ENCODE measurements around the gene CD164L2.
A peak's percentile ranks its signal among the peaks of the same experiment; 100 is the strongest.

CD164L2 gene

DNA sequence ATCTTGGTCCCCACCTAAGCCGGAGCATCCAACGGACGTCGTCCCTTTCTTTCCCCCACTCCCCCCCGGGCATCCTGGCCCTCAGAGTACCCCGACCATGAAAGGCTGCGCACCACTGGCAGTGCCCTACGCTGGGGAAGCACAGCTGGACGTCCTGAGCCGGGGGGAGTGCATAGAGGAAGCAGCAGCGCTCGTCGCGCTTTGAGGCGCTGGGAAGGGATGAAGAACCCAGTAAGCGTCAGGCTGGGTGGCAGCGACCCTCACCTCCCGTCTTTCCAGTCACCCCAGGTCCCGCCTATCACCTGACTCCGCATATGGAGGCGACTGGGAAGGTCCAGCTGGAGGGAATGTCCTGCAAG lies 22.1 kb downstream of the CD164L2 start:
- DNase-seq, result no peak

DNA sequence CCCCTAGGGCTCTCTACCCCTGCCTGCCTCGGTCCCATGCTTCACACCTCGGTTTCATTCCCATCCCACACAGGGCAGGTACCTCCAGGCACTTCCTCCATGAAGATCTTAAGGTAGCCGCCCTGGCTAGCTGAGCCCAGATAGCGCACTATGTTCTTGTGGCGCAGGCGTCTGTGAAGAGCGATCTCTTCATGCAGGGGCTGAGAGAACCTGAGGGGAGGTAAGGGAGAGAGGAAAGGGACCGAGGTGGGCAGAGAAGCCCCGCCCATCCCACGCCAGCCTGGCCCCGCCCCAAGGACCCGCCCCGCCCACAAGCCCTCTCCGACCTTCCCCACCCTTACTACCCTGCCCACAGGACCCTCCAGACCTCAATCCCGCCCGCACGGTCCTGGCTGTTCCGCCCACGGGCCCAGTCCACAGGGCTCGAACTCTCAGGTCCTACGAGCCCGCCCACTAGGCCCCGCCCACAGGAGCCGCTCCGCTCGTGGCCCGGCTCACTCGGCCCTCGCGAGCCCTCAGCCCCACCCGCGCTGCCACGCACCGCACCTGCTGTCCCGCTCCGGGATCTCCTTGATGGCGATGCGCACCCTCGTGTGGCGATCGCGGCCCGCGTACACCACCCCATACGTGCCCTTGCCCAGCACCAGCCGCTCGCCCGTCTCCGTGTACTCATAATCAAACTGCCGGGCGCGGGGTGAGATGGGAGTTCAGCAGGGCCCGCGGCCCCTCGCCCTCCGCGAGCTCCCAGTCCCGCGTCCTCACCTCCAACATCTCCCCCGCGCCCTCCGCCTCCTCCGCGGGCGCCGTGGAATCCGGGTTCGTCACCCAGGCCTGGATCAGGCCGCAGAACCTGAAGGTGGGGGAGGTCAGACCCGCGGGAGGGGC lies 22.7 kb downstream of the CD164L2 start:
- no peak for DNase-seq

DNA sequence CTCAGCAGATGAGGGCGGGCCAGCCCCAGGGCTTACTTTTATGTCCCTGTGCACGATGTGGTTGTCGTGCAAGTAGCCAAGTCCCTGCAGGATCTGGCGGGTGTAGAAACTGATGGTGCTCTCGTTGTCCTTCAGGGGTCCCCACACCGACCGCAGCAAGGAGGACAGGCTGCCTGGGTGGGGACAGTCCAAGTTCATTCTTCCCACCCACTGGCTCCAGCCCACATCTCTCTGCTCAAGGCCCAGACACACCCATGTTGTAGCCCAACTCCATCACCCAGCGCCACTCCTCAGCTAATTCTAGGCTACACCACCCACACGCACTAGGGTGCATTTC lies 23.3 kb downstream of the CD164L2 start:
- no peak for DNase-seq

DNA sequence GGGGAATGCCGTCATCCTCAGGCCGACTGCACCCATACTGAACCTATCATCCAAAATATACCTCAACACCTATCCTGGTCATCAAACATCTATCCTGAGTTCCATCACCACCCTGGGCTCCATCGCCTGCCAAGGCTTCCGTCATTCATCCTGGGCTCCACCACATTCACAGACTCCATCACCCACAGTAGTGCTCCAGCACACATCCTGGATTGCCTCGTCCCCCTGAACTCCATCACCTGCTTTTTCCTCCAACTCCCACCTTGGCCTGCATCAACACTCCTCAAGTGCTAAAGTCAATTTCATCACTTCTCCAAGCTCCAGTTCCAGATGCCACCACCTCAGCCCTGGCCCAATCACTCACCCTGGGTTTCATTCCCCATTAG lies 24.2 kb downstream of the CD164L2 start:
- no peak for DNase-seq

DNA sequence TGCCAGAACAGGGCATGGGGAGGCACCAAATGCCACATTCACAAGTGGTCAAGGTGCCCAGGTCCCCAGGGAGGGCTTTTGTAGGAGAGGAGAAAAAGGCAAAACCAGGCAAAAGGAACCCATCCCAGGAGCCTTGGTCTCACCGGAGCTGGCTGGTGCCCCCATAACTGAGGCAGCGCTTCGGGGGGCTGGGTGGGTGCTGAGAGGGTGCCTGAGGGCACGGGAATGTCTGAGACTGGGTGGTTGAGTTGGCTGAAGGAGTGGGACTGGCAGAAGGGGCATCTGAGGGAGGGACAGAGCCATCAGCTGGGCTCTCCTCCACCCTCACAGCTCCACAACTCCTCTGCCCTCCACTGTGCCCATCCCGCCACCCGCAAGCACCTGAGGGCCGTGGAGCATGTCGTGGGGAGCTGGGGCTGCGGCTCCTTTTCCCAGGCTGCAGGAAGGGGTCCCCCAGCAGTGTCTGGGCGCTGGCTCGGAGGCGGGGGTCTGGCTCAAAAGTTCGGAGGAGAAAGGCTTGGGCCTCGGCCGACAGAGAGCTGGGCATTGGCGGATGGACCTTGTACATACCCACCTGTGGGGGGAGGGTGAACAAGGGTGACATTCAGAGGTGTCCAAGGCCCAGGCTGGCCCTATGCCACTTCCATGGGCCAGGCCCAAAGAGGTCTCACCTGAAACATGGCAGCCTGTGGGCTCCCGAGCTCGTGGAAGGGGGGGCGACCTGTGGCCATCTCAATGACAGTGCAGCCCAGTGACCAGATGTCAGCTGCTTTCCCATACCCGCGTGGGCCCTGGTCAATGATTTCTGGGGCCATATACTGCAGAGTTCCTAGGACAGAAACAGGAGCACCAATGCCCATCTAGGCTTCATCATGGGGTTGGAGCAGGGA lies 24.9 kb downstream of the CD164L2 start:
- no peak for DNase-seq

DNA sequence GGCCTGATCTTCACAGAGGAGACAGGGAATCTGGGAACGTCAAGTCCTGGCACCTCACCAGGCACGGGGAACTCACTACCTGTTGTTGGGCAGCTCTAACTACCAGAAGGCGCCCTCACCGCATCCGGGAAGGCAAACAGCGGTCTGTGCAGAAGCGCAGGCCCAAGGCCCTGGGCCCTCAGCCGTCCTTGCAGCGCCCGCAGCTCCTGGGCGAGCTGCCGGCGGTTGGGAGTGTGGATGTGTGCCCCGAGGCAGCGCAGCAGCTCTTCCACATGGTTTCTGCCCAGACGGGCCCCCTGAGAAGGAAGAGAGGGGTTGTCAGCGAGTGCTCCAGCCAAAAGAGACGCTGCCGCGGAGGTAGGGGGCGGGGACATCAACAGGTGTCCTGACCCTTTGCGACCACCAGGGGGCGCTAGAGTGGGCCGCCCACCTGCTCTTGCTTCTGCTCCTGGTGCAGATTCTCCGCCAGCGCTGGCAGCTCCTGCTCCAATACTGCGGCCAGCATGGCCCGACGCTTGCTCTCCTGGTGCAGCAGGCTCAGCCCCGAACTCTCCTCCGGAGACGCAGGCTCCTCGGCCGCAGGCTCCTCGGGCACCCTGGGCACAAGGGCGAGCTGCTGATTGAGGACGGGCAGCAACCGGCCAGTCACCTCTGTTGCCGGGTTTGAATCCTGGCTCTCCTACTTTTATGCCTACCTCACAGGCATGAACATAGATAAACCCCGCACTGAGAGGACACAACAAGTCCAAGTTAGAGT lies 25.7 kb downstream of the CD164L2 start:
- DNase-seq, result peak; percentile 43

DNA sequence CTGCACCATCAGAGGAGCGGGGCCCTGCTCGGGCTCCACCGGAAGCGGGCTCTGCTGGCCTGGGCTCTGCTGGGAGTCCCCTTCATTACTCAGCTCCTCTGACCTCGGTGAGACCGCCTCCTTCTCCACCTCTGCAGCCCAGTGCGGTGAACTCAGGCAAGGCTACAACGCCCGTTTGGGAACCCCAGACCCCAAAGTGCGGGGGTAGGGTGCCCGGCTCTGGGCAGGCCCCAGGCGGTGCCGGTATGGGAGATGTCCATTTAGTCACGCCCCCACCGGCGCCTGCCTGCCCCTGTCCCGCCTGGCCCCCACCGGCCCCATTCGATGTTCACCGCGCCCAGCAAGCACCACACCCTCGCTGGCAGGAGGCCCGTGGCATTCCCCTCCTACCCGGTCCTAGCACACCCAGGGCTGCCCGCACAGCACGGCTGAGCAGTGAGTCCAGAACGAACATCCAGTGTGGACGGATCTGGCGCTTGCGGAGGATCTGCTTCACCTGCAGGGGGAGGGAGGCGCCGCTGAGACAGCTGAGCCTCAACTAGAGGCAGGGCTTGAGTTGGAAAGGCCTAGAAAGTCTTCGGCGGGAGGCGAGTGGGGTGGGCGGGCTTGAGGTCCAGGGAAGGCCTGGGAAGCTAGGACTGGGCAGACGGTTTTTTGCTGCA lies 26.4 kb downstream of the CD164L2 start:
- no peak for DNase-seq

DNA sequence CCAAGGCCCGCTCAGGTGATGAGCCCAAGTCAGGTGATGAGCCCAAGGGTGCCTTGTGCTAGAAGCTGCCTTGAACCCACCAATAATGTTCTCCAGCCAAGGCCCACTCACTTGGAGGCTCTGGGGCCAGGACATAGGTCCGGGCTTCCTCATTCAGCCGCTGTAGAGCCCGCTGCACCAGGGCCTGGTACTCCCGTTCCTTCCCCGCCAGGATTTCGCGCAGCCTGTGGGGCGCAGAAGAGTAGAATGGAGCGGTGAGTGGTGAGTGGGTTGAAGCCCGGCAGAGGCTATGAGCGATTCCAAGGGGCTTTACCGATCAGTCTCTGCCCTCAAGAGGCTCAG lies 26.9 kb downstream of the CD164L2 start:
- no peak for DNase-seq

DNA sequence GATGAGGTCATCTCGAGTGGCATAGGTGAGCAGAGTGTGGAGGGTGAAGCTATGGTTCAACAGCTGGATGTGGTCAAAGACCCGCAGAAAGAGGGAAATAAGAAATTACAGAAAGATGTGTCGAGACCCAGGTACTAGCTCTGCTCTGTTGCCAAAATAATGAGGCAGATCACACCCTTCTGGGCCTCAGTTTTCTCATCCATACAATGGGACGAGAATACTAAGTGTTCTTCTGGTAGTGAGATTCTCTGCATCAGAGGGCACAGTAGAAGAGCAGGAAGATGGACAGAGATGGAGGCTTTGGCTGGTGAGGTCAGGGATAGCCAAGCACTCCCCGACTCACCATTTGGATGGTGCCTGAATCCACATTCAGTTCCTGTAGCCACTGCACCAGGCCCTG lies 27.4 kb downstream of the CD164L2 start:
- DNase-seq, result no peak

DNA sequence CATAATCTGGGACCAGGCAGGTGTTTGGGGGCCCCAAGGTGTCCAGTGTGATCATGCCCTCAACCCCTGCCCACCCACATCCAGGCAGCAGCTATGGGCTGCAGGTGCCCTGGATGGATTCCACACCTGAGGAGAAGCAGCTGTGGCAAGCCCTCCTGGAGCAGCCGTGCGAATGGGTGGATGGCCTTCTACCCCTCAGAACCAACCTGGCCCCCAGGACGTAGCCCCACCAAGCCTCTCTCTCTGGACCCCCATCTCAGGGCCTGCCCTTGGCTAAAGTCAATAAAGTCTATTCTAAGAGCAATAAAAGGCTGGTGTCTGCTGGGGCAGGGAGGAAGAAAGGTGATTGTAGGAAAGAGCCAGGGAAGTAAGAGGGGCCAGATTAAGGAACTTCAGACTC lies 29.5 kb downstream of the CD164L2 start:
- DNase-seq, result no peak

DNA sequence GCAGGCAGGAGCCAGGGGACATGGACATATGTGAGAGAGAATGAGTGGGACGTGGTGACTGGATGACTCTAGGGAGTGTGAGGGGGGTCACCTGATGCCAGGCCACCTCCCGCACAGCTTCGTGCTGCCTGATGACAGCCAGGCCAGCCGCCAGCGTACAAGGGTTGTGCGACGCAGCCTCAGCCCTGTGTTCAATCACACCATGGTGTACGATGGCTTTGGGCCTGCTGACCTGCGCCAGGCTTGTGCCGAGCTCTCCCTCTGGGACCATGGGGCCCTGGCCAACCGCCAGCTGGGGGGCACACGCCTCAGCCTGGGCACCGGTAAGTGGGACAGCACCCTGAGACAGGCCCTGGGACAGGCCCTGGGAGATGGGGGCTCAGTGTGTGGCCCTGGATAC lies 30.0 kb downstream of the CD164L2 start:
- no peak for DNase-seq

DNA sequence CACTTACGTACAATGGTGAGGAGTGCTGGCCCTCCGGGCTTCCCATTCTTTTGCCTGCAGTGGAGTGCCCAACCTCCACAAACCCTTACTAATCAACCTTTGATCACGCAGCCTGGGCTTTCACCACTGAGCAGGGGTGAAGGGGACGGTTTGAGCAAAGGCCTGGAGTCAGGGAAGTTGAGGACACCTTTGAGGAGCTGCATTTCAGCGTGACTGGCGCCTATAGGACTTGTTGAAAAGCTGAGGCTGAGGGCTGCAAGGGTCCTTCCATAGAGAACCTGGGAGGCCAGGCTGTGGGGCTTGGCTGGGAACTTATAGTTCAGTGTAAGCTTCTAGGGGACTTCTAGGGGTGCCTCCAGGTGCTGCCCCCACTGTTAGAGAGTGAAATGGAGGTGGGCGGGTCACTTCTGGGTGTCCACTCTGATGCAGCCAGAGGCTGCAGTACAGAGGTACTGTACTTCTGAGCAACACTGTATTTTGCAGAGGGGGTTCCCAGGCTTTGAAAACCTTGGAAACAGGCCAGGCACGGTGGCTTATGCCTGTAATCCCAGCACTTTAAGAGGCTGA lies 31.5 kb downstream of the CD164L2 start:
- DNase-seq, result no peak

DNA sequence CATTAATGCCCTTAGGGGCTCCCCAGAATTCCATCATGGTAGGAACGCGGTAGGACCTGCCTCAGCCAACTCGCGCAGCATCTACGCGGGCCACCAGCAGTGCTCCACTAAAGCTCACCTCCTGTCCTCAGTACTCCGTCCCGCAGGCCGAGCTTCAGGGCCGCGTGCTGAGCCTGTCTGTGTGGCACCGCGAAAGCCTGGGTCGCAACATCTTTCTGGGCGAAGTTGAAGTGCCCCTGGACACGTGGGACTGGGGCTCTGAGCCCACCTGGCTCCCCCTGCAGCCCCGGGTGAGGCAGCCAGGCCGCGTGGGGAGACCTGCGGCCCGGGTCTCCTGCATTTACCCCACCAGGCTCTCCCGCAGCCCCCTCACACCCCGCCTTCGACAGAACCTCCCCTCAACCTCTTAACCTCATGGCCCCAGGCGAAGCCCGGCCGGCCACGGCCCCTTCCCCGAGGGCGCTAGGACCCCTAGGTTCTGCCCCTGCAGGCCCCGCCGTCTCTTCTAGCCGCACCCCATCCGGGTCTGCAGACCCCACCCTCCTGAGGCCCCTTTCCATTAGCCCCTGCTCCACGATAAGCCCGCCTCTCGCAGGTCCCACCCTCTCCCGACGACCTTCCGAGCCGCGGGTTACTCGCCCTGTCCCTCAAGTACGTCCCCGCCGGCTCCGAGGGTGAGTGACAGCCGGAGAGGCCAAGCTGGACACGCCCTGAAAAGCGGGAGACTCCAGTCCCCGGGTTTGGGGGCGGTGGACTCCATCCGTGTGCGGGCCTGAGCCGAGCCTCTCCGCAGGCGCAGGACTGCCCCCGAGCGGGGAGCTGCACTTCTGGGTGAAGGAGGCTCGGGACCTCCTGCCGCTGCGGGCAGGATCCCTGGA lies 32.2 kb downstream of the CD164L2 start:
- no peak for DNase-seq

DNA sequence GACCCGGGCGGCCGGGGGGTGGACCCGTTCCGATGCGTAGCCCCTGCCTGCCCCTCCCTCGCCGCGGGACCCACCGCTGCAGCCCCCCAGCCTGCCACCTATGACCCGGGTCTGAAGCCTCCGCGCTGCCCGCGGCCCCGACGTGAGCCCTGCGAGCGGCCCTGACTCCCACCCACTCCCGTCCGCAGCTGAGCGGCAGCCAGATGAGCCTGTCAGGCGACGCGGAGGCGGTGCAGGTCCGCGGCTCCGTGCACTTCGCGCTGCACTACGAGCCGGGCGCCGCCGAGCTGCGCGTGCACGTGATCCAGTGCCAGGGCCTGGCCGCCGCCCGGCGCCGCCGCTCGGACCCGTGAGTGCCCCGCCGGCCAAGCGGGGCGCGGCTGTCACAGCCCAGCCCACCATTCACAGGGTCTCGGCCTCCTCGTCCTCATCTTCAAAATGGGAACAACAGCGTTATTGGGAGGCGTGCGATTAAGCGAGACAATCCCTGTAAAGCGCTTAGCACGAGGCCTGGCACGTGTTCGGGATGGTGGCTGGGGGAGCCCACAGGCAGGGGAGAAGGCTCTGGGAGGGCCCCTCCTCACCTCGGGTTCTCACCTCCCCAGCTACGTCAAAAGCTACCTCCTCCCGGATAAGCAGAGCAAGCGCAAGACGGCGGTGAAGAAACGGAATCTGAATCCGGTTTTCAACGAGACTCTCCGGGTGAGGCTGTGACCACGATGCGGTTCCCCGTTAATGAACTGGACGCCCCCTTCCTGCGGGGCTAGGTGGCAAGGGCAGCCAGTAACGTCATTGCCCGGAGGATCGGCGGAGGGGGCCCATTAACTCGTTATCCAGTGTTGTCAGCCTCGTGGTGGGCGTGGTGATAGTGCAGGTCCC lies 33.1 kb downstream of the CD164L2 start:
- peak; percentile 56 for DNase-seq

DNA sequence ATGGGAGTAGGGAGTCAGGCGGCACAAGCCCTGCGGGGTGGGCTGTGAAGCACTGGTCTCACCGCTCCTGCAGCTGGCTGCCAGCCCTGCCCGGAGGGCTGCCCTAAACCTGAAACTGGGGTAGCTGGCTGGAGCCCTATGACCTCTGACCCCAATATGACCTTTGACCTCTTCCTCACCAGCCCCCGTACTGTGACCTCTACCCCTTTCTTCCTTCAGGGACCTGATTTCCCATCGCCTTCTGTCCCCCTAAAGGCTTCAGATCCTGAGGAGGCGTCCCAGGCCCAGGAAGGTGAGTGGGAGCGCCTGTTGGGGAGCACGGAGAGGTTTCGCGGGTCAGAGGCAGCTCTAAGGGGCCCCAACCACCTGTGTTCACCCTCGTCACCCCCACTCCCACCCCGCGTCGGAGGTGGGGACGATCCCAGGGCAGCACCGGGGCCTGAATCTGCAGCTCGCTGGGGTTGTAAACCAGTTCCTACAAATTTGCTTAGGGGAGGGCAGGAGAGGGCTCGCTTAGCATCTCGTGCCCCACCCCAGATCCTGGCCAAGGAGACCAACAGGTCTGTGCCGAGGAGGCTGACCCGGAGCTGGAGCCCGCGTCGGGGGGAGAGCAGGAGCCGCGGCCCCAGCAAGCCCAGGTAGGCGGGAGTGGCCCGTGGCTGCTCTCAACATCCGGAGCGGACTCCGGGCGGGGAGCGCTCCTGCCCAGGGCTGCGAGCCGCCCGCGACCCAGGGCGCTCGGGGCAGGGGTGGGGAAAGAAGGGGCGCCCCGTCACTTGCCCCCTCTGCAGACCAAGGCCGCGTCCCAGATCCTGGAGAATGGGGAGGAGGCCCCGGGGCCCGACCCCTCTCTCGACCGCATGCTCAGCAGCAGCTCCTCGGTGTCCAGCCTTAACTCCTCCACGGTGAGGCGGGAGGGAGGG lies 34.0 kb downstream of the CD164L2 start:
- peak; percentile 61 for DNase-seq

DNA sequence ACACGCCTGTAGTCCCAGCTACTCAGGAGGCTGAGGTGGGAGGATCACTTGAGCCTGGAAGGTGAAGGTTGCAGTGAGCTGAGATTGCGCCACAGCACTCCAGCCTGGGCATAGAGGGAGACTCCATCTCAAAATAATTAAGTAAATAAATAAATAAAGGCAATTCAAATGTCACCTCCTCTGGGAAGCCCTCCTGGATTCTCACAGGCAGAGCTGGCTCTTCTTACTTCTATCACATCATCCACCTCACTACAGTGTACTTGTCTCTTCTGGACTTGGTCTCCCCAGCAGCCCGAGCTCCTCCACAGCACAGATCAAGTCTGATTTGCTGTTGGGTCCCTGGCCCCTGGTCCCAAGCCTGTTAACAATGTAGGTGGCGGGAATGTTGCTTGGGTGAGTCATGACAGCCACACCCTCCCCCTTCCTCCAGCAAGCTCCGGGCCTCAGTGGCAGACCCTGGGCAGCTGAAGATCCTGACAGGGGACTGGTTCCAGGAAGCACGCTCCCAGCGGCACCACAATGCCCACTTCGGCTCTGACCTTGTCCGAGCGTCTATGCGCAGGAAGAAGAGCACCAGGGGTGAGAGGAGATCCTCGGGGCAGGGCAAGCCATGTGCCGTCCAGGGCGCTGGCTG lies 36.0 kb downstream of the CD164L2 start:
- DNase-seq, result no peak

DNA sequence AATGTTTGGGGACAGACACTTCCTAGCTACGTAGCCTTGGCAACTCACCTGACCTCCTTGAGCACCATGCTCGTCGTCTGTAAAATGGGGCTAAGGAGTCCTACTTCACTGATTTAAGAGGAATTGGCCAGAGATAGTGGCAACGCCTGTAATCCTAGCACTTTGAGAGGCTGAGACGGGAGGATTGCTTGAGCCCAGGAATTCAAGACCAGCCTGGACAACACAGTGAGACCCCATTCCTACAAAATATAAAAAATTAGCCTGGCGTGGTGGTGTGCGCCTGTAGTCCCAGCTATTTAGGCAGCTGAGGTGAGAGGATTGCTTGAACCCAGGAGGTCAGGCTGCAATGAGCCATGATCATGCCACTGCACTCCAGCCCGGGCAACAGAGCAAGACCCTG lies 36.8 kb downstream of the CD164L2 start:
- no peak for DNase-seq

DNA sequence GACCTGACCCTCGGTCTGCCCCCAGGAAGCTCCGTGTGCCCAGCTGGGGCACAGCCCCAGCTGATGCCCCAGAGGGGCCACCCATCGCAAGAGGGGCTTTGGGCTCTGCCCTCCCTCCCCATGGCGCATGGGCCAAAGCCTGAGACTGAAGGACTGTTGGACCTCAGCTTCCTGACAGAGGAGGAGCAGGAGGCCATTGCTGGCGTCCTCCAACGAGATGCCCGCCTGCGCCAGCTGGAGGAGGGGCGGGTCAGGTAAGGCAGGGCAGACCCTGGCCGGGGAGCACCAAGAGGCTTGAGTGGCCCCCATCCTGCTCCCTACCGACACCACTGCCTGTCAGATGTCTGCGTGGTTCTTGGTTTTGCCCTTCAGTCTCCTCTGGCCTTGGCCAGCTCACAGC lies 37.9 kb downstream of the CD164L2 start:
- no peak for DNase-seq

DNA sequence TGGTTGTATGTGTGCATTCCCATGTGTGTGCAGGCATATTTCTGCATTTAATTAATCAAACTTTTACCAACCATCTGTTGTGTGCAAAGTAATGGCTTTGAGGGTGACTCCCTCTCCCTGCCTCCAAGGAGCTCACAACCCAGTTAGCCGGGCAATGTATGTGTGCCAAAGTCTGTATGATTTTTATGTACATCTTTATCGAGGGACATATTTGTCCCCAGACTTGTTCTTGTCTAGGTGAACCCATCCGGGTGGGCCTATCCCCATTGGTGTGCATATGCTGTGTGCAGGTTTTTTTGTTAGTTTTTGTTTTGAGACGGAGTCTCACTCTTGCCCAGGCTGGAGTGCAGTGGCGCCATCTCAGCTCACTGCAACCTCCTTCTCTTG lies 39.5 kb downstream of the CD164L2 start:
- no peak for DNase-seq

Data from NCI-H1436 (cell line).